SK-N-SH treated with all-trans-retinoic acid at 6 μM for 48 hours (cell line): ENCODE data around the gene KDELR3.

Experiments
- ATAC-seq: fragments of 200-7000 bp; cut with Tn5 transposase; 3 replicates; pipeline ENCODE4 v1.9.1; 2020; ENCODE audit warnings: mild to moderate bottlenecking, moderate library complexity
- ARNTL ChIP-seq: fragments of 450-650 bp; formaldehyde crosslinking; IDR thresholded peaks from 2 replicates; pipeline ENCODE4 v1.5.0; 2020; ENCODE audit warnings: low read depth, mild to moderate bottlenecking, moderate library complexity, borderline replicate concordance
- BACH2 ChIP-seq: fragments of 250-450 bp; sonication (Bioruptor Pico); IDR thresholded peaks from 2 replicates; pipeline ENCODE4 v1.9.0; 2021; ENCODE audit warnings: mild to moderate bottlenecking, borderline replicate concordance
- CSDC2 ChIP-seq: fragments of 250-450 bp; sonication (Bioruptor Pico); IDR thresholded peaks from 2 replicates; pipeline ENCODE4 v1.5.0; 2020; ENCODE audit warnings: mild to moderate bottlenecking, moderate library complexity
- ESRRG ChIP-seq: fragments of 250-450 bp; sonication (Bioruptor Pico); IDR thresholded peaks from 2 replicates; pipeline ENCODE4 v1.6.1; 2021; ENCODE audit warnings: mild to moderate bottlenecking
- GLIS3 ChIP-seq: fragments of 250-450 bp; sonication (Bioruptor Pico); IDR thresholded peaks from 2 replicates; pipeline ENCODE4 v1.5.0; 2020; ENCODE audit warnings: mild to moderate bottlenecking, moderate library complexity
- ISL1 ChIP-seq: fragments of 250-450 bp; sonication (Bioruptor Pico); IDR thresholded peaks from 2 replicates; pipeline ENCODE4 v2.1.2; 2022; ENCODE audit warnings: mild to moderate bottlenecking, moderate library complexity
- OSR1 ChIP-seq: fragments of 250-450 bp; sonication (Bioruptor Pico); IDR thresholded peaks from 2 replicates; pipeline ENCODE4 v1.8.0; 2022; ENCODE audit warnings: moderate library complexity, mild to moderate bottlenecking, inconsistent platforms
- PPARA ChIP-seq: fragments of 250-450 bp; sonication (Bioruptor Pico); IDR thresholded peaks from 2 replicates; pipeline ENCODE4 v1.5.0; 2020; ENCODE audit warnings: mild to moderate bottlenecking, borderline replicate concordance
- RARB ChIP-seq: fragments of 250-450 bp; sonication (Bioruptor Pico); IDR thresholded peaks from 2 replicates; pipeline ENCODE4 v1.8.0; 2021; ENCODE audit warnings: mild to moderate bottlenecking, moderate library complexity
- SNAI2 ChIP-seq: fragments of 250-450 bp; sonication (Bioruptor Pico); IDR thresholded peaks from 2 replicates; pipeline ENCODE4 v1.5.0; 2020; ENCODE audit warnings: mild to moderate bottlenecking, moderate library complexity
- TCF4 ChIP-seq: fragments of 250-450 bp; sonication (Bioruptor Pico); IDR thresholded peaks from 2 replicates; pipeline ENCODE4 v1.8.0; 2021; ENCODE audit warnings: mild to moderate bottlenecking, moderate library complexity, borderline replicate concordance
- TOX ChIP-seq: fragments of 250-450 bp; sonication (Bioruptor Pico); IDR thresholded peaks from 2 replicates; pipeline ENCODE4 v1.8.0; 2021; ENCODE audit warnings: mild to moderate bottlenecking, moderate library complexity, borderline replicate concordance
- ZC3H10 ChIP-seq: fragments of 250-450 bp; sonication (Bioruptor Pico); IDR thresholded peaks from 2 replicates; pipeline ENCODE4 v1.5.1; 2021; ENCODE audit warnings: mild to moderate bottlenecking, moderate library complexity
- ZFP3 ChIP-seq: fragments of 250-450 bp; sonication (Bioruptor Pico); IDR thresholded peaks from 2 replicates; pipeline ENCODE4 v1.5.0; 2020; ENCODE audit warnings: mild to moderate bottlenecking, moderate library complexity
- ZFP30 ChIP-seq: fragments of 450-650 bp; formaldehyde crosslinking; IDR thresholded peaks from 2 replicates; pipeline ENCODE4 v1.5.0; 2022; ENCODE audit warnings: mild to moderate bottlenecking, moderate library complexity
- ZNF565 ChIP-seq: fragments of 450-650 bp; formaldehyde crosslinking; conservative IDR thresholded peaks from 2 replicates; pipeline ENCODE4 v1.5.0; 2020; ENCODE audit warnings: low read depth, mild to moderate bottlenecking, moderate library complexity
- ZNF70 ChIP-seq: fragments of 450-650 bp; formaldehyde crosslinking; IDR thresholded peaks from 2 replicates; pipeline ENCODE4 v1.5.0; 2020; ENCODE audit warnings: mild to moderate bottlenecking, moderate library complexity
- ZNF8 ChIP-seq: fragments of 450-650 bp; formaldehyde crosslinking; IDR thresholded peaks from 2 replicates; pipeline ENCODE4 v1.5.0; 2020; ENCODE audit warnings: mild to moderate bottlenecking, moderate library complexity
- TF ChIP-seq, protein P1 (sequence below): fragments of 250-450 bp; sonication (Bioruptor Pico); IDR thresholded peaks from 2 replicates; pipeline ENCODE4 v1.8.0; 2020; ENCODE audit warnings: mild to moderate bottlenecking, moderate library complexity, borderline replicate concordance
- TF ChIP-seq, protein P2 (sequence below): fragments of 250-450 bp; sonication (Bioruptor Pico); IDR thresholded peaks from 2 replicates; pipeline ENCODE4 v1.5.1; 2020; ENCODE audit warnings: low read depth, mild to moderate bottlenecking, moderate library complexity
- TF ChIP-seq, protein P3 (sequence below): fragments of 250-450 bp; sonication (Bioruptor Pico); IDR thresholded peaks from 2 replicates; pipeline ENCODE4 v1.8.0; 2021; ENCODE audit warnings: low read depth, mild to moderate bottlenecking, moderate library complexity, borderline replicate concordance
- TF ChIP-seq, protein P4 (sequence below): fragments of 250-450 bp; sonication (Bioruptor Pico); IDR thresholded peaks from 2 replicates; pipeline ENCODE4 v1.5.1; 2021; ENCODE audit warnings: mild to moderate bottlenecking, moderate library complexity
- TF ChIP-seq, protein P5 (sequence below): fragments of 250-450 bp; sonication (Bioruptor Pico); IDR thresholded peaks from 2 replicates; pipeline ENCODE4 v1.5.0; 2020; ENCODE audit warnings: mild to moderate bottlenecking, moderate library complexity

KDELR3 gene

DNA sequence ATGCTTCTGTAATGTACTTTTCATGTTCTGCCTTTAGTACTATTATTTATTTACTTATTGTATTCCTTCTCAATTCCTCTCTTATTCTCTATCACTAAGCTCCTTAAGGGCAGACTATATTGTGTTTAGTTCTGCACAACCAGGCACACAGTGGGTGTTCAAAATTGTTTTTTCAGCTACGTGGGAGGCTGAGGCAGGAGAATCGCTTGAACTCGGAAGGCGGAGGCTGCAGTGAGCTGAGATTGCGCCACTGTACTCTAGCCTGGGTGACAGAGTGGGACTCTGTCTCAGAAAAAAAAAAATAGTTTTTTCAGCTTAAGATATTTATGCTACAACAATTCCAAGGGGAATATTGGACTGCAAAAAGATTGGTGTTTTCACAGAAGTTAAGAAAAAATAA lies 55.6 kb downstream of the KDELR3 start:
- no peak for ATAC-seq

DNA sequence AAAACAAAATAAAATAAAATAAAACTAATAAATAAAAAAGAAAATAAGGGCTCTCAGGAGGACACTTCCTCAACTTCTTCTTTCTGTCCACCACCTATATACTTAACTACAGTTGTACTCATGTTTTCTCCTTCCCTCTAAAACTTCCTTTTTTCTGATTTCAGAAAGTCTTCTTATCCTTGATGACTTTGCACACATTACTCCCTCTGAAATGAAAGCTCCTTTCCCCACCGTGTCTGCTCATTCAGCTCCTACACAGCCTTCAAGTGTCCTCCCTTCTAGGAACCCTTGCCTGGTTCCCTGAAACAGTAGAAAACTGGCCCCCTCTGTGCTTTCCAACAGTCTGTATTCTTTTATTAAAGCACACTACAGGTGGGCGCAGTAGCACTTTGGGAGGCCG lies 56.5 kb downstream of the KDELR3 start:
- ATAC-seq, result no peak
- TF ChIP-seq ZFP30 (CRISPR knock-in tag), result no peak
- TF ChIP-seq, protein P1, sequence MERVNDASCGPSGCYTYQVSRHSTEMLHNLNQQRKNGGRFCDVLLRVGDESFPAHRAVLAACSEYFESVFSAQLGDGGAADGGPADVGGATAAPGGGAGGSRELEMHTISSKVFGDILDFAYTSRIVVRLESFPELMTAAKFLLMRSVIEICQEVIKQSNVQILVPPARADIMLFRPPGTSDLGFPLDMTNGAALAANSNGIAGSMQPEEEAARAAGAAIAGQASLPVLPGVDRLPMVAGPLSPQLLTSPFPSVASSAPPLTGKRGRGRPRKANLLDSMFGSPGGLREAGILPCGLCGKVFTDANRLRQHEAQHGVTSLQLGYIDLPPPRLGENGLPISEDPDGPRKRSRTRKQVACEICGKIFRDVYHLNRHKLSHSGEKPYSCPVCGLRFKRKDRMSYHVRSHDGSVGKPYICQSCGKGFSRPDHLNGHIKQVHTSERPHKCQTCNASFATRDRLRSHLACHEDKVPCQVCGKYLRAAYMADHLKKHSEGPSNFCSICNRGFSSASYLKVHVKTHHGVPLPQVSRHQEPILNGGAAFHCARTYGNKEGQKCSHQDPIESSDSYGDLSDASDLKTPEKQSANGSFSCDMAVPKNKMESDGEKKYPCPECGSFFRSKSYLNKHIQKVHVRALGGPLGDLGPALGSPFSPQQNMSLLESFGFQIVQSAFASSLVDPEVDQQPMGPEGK (CRISPR knock-in tag), result no peak
- no peak for TF ChIP-seq OSR1 (CRISPR knock-in tag)
- no peak for TF ChIP-seq ISL1 (CRISPR knock-in tag)
- no peak for TF ChIP-seq CSDC2 (CRISPR knock-in tag)
- no peak for TF ChIP-seq ZNF70 (CRISPR knock-in tag)
- TF ChIP-seq ARNTL (CRISPR knock-in tag), result no peak
- TF ChIP-seq ZNF8 (CRISPR knock-in tag), result no peak
- no peak for TF ChIP-seq RARB (CRISPR knock-in tag)
- TF ChIP-seq, protein P2, sequence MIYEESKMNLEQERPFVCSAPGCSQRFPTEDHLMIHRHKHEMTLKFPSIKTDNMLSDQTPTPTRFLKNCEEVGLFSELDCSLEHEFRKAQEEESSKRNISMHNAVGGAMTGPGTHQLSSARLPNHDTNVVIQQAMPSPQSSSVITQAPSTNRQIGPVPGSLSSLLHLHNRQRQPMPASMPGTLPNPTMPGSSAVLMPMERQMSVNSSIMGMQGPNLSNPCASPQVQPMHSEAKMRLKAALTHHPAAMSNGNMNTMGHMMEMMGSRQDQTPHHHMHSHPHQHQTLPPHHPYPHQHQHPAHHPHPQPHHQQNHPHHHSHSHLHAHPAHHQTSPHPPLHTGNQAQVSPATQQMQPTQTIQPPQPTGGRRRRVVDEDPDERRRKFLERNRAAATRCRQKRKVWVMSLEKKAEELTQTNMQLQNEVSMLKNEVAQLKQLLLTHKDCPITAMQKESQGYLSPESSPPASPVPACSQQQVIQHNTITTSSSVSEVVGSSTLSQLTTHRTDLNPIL (CRISPR knock-in tag), result no peak
- TF ChIP-seq ZC3H10, result no peak
- TF ChIP-seq ZFP3 (CRISPR knock-in tag), result no peak
- TF ChIP-seq PPARA (CRISPR knock-in tag), result no peak
- no peak for TF ChIP-seq TCF4 (CRISPR knock-in tag)
- TF ChIP-seq, protein P3, sequence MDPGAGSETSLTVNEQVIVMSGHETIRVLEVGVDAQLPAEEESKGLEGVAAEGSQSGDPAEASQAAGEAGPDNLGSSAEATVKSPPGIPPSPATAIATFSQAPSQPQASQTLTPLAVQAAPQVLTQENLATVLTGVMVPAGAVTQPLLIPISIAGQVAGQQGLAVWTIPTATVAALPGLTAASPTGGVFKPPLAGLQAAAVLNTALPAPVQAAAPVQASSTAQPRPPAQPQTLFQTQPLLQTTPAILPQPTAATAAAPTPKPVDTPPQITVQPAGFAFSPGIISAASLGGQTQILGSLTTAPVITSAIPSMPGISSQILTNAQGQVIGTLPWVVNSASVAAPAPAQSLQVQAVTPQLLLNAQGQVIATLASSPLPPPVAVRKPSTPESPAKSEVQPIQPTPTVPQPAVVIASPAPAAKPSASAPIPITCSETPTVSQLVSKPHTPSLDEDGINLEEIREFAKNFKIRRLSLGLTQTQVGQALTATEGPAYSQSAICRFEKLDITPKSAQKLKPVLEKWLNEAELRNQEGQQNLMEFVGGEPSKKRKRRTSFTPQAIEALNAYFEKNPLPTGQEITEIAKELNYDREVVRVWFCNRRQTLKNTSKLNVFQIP (CRISPR knock-in tag), result no peak

More for the DNA sequence above, 55.6 kb downstream of the KDELR3 start:
- TF ChIP-seq BACH2 (CRISPR knock-in tag) (no peak), CSDC2 (CRISPR knock-in tag) (no peak), ZFP3 (CRISPR knock-in tag) (no peak), TCF4 (CRISPR knock-in tag) (no peak), ZFP30 (CRISPR knock-in tag) (no peak), ESRRG (CRISPR knock-in tag) (no peak), SNAI2 (CRISPR knock-in tag) (no peak), ZNF70 (CRISPR knock-in tag) (no peak), ISL1 (CRISPR knock-in tag) (no peak), GLIS3 (CRISPR knock-in tag) (no peak), RARB (CRISPR knock-in tag) (no peak), ZC3H10 (no peak), ARNTL (CRISPR knock-in tag) (no peak), ZNF565 (no peak), ZNF8 (CRISPR knock-in tag) (no peak), TOX (CRISPR knock-in tag) (no peak)
- TF ChIP-seq, protein P2 (CRISPR knock-in tag), result no peak
- TF ChIP-seq, protein P4, sequence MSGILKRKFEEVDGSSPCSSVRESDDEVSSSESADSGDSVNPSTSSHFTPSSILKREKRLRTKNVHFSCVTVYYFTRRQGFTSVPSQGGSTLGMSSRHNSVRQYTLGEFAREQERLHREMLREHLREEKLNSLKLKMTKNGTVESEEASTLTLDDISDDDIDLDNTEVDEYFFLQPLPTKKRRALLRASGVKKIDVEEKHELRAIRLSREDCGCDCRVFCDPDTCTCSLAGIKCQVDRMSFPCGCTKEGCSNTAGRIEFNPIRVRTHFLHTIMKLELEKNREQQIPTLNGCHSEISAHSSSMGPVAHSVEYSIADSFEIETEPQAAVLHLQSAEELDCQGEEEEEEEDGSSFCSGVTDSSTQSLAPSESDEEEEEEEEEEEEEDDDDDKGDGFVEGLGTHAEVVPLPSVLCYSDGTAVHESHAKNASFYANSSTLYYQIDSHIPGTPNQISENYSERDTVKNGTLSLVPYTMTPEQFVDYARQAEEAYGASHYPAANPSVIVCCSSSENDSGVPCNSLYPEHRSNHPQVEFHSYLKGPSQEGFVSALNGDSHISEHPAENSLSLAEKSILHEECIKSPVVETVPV (CRISPR knock-in tag), result no peak
- TF ChIP-seq, protein P5, sequence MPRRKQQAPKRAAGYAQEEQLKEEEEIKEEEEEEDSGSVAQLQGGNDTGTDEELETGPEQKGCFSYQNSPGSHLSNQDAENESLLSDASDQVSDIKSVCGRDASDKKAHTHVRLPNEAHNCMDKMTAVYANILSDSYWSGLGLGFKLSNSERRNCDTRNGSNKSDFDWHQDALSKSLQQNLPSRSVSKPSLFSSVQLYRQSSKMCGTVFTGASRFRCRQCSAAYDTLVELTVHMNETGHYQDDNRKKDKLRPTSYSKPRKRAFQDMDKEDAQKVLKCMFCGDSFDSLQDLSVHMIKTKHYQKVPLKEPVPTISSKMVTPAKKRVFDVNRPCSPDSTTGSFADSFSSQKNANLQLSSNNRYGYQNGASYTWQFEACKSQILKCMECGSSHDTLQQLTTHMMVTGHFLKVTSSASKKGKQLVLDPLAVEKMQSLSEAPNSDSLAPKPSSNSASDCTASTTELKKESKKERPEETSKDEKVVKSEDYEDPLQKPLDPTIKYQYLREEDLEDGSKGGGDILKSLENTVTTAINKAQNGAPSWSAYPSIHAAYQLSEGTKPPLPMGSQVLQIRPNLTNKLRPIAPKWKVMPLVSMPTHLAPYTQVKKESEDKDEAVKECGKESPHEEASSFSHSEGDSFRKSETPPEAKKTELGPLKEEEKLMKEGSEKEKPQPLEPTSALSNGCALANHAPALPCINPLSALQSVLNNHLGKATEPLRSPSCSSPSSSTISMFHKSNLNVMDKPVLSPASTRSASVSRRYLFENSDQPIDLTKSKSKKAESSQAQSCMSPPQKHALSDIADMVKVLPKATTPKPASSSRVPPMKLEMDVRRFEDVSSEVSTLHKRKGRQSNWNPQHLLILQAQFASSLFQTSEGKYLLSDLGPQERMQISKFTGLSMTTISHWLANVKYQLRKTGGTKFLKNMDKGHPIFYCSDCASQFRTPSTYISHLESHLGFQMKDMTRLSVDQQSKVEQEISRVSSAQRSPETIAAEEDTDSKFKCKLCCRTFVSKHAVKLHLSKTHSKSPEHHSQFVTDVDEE (CRISPR knock-in tag), result no peak
- TF ChIP-seq, protein P3 (CRISPR knock-in tag), result no peak
